Ishikawa (cell line): Measurements from ENCODE around the gene KRT13.

Source experiments
- CEBPB ChIP-seq: IDR thresholded peaks from 2 replicates; pipeline ENCODE4 v1.6.1; 2012
- CREB1 ChIP-seq: IDR thresholded peaks from 2 replicates; pipeline ENCODE4 v1.6.1; 2012; ENCODE audit warnings: low read depth
- EGR1 ChIP-seq: IDR thresholded peaks from 2 replicates; pipeline ENCODE4 v1.6.1; 2012
- EP300 ChIP-seq: IDR thresholded peaks from 2 replicates; pipeline ENCODE4 v1.6.1; 2012; ENCODE audit warnings: borderline replicate concordance
- FOXM1 ChIP-seq: IDR thresholded peaks from 2 replicates; pipeline ENCODE4 v1.6.1; 2012; ENCODE audit warnings: low read depth, borderline replicate concordance
- MAX ChIP-seq: IDR thresholded peaks from 2 replicates; pipeline ENCODE4 v1.6.1; 2012
- NFIC ChIP-seq: IDR thresholded peaks from 2 replicates; pipeline ENCODE4 v1.6.1; 2012
- RAD21 ChIP-seq: IDR thresholded peaks from 2 replicates; pipeline ENCODE4 v1.6.1; 2012; ENCODE audit warnings: low read depth
- REST ChIP-seq: IDR thresholded peaks from 2 replicates; pipeline ENCODE4 v1.6.1; 2012; ENCODE audit warnings: low read depth, mild to moderate bottlenecking
- TAF1 ChIP-seq: IDR thresholded peaks from 2 replicates; pipeline ENCODE4 v1.6.1; 2012; ENCODE audit warnings: low read depth, mild to moderate bottlenecking
- TCF12 ChIP-seq: IDR thresholded peaks from 2 replicates; pipeline ENCODE4 v1.6.1; 2012; ENCODE audit warnings: low read depth
- TEAD4 ChIP-seq: IDR thresholded peaks from 2 replicates; pipeline ENCODE4 v1.6.1; 2012
- USF1 ChIP-seq: IDR thresholded peaks from 2 replicates; pipeline ENCODE4 v1.6.1; 2012
- YY1 ChIP-seq: IDR thresholded peaks from 2 replicates; pipeline ENCODE4 v1.6.1; 2012; ENCODE audit warnings: low read depth
- ZBTB7A ChIP-seq: IDR thresholded peaks from 2 replicates; pipeline ENCODE4 v1.6.1; 2012; ENCODE audit warnings: low read depth

The KRT13 gene

GRCh38 chr17:41527063-41528023 lies 21.9 kb upstream of the KRT13 start:
- no peak for TF ChIP-seq CEBPB
- no peak for TF ChIP-seq USF1
- TF ChIP-seq EP300 = no peak
- TF ChIP-seq TEAD4 = no peak
- TF ChIP-seq ZBTB7A = 0 out of 2 replicates have a peak, but pooled peaks have one; percentile 16
- TF ChIP-seq RAD21 = no peak
- TF ChIP-seq NFIC = peak; percentile 13; the same call in 1 of the 2 replicates
- TF ChIP-seq YY1 = 0 out of 2 replicates have a peak, but pooled peaks have one; percentile 11

- TF ChIP-seq ZBTB7A (no peak), USF1 (no peak), YY1 (no peak), REST (no peak), RAD21 (no peak), EP300 (no peak), TCF12 (no peak), NFIC (no peak), MAX (no peak)
These were observed 18.8 kb upstream of the KRT13 start for GRCh38 chr17:41524261-41524660.

- TF ChIP-seq CEBPB (no peak), TAF1 (no peak), EP300 (no peak), MAX (no peak), NFIC (no peak), YY1 (no peak), TEAD4 (no peak), TCF12 (no peak), CREB1 (no peak), ZBTB7A (no peak), EGR1 (no peak)
These were observed 18.4 kb upstream of the KRT13 start for GRCh38 chr17:41523787-41524186.

GRCh38 chr17:41523225-41523593 lies 17.8 kb upstream of the KRT13 start:
- no peak for TF ChIP-seq YY1
- TF ChIP-seq EGR1 = no peak
- no peak for TF ChIP-seq CREB1
- no peak for TF ChIP-seq TAF1
- TF ChIP-seq TEAD4 = no peak
- no peak for TF ChIP-seq ZBTB7A
- TF ChIP-seq EP300 = no peak
- TF ChIP-seq TCF12 = no peak
- TF ChIP-seq MAX = no peak
- no peak for TF ChIP-seq USF1
- no peak for TF ChIP-seq FOXM1
- no peak for TF ChIP-seq RAD21
- no peak for TF ChIP-seq NFIC

- TF ChIP-seq ZBTB7A (no peak), REST (no peak), YY1 (no peak), TCF12 (no peak), CREB1 (no peak), FOXM1 (no peak), TEAD4 (no peak)
These were observed 17.2 kb upstream of the KRT13 start for GRCh38 chr17:41522301-41523224.
